Spinal cord (tissue), 10 donors: Measurements from ENCODE around the gene FLT3. TPM values are rescaled to one million over a fixed set of nuclear protein-coding genes. Genes with fewer than 3 reads are reported as not detected.
A peak's percentile ranks its signal among the peaks of the same experiment; 100 is the strongest.

Source experiments
- DNase-seq, 6 donors: peaks; one replicate each; pipeline versions ENCODE4 v3.0.0 to v3.0.0-alpha.2; 2013 to 2015; ENCODE audit warnings: low spot score in 6 of 6, low read depth in 4 of 6
- H3K27ac ChIP-seq: one replicate; pipeline ENCODE4 v1.5.1; 2013; ENCODE audit warnings: low read depth, low read length, control low read depth
- H3K27me3 ChIP-seq: one replicate; pipeline ENCODE4 v1.6.1; 2013; ENCODE audit warnings: low read length; ENCODE audit not compliant: control insufficient read depth, insufficient read depth
- H3K36me3 ChIP-seq: one replicate; pipeline ENCODE4 v1.6.1; 2013; ENCODE audit warnings: low read length; ENCODE audit not compliant: control insufficient read depth, insufficient read depth
- H3K4me1 ChIP-seq: one replicate; pipeline ENCODE4 v1.6.1; 2013; ENCODE audit warnings: low read length; ENCODE audit not compliant: control insufficient read depth, insufficient read depth
- H3K4me3 ChIP-seq: one replicate; pipeline ENCODE4 v1.5.1; 2013; ENCODE audit warnings: low read depth, low read length, control low read depth
- H3K9me3 ChIP-seq: one replicate; pipeline ENCODE4 v1.6.1; 2013; ENCODE audit warnings: low read length; ENCODE audit not compliant: control insufficient read depth, insufficient read depth
- WGBS: methylation state at CpG from one replicate; pipeline ENCODE4 v1.1.5; 2013; ENCODE audit warnings: missing lambda C conversion rate; ENCODE audit not compliant: insufficient coverage; 5-methylcytosine and 5-hydroxymethylcytosine counted together
- polyA plus RNA-seq, 2 donors: library from polyadenylated mRNA; unstranded; fragments of 120-200 nt; gene quantifications; one replicate each; pipeline ENCODE4 v1.2.1, GENCODE V29; 2013; ENCODE audit not compliant: insufficient read length in 2 of 2
- total RNA-seq, 2 donors: library from RNA; depleted of rRNA in 1 of 2; stranded (reverse); fragments of 120-200 nt in 1 of 2; fragments of >200 nt in 1 of 2; gene quantifications; one replicate each; pipeline versions ENCODE4 v1.2.3 to v1.2.4, GENCODE V29; 2013 to 2014
- donor health status: healthy.

FLT3 gene
- total and polyA plus RNA-seq, 4 donors = 1.9 to 7.8 (median 4.6) TPM

- peak in 2 of 6 donors; percentile 59 to 82 for DNase-seq
- Histone ChIP-seq H3K9me3 (no peaks in the 10 kb centered on the region), H3K4me3 (no peak overlapping the region), H3K36me3 (peaks cover 12% of the 10 kb centered on the region), H3K27me3 (no peaks in the 10 kb centered on the region), H3K4me1 (no peaks in the 10 kb centered on the region), H3K27ac (no peak overlapping the region)
- WGBS = 37% methylated on average over 5 of the region's 7 CpGs
Observed at GRCh38 chr13:27997904-27998522, 102.4 kb downstream of the FLT3 start.

- Histone ChIP-seq H3K36me3 (no peaks in the 10 kb centered on the region), H3K4me1 (no peaks in the 10 kb centered on the region), H3K27ac (no peak overlapping the region), H3K4me3 (no peak overlapping the region), H3K27me3 (peaks cover 3% of the 10 kb centered on the region), H3K9me3 (no peaks in the 10 kb centered on the region)
- WGBS = 78% methylated on average over 6 of the region's 6 CpGs
- no peak for DNase-seq
Observed at GRCh38 chr13:27991881-27992280, 108.5 kb downstream of the FLT3 start.

- H3K36me3 ChIP-seq = no peaks in the 10 kb centered on the region
- no peak within 1 kb of the TSS for H3K27ac ChIP-seq
- no peaks in the 10 kb centered on the region for H3K4me1 ChIP-seq
- H3K9me3 ChIP-seq = no peaks in the 10 kb centered on the region
- no peak within 1 kb of the TSS for H3K4me3 ChIP-seq
- 87% methylated on average over 8 of the region's 11 CpGs for WGBS
- no peak for DNase-seq
- peaks cover 19% of the 10 kb centered on the region for H3K27me3 ChIP-seq
Observed at GRCh38 chr13:27988520-27988919, 111.9 kb downstream of the FLT3 start, which contains the start of gene URAD. Gene URAD (minus strand): TSS chr13:27988693. CDS start chr13:27988637, 56 bp downstream.

- Histone ChIP-seq H3K27ac (no peak overlapping the region), H3K27me3 (peaks cover 47% of the 10 kb centered on the region)
Observed at GRCh38 chr13:27985600-27985999, 114.8 kb downstream of the FLT3 start.

GRCh38 chr13:27982361-27982760, 118.0 kb downstream of the FLT3 start:
- Histone ChIP-seq H3K4me1 (peaks cover 5% of the 10 kb centered on the region), H3K27ac (no peak overlapping the region), H3K4me3 (no peak overlapping the region), H3K27me3 (peaks cover 75% of the 10 kb centered on the region), H3K9me3 (no peaks in the 10 kb centered on the region), H3K36me3 (no peaks in the 10 kb centered on the region)
- no peak for DNase-seq
- WGBS = 52% methylated on average over 2 of the region's 2 CpGs

More at GRCh38 chr13:27985600-27985999, 114.8 kb downstream of the FLT3 start:
- no peak overlapping the region for H3K4me3 ChIP-seq
- WGBS = no CpG with 5 or more reads among the region's 1 CpG
- no peak for DNase-seq
- H3K9me3 ChIP-seq = no peaks in the 10 kb centered on the region
- H3K36me3 ChIP-seq = no peaks in the 10 kb centered on the region
- H3K4me1 ChIP-seq = no peaks in the 10 kb centered on the region

- no peaks in the 10 kb centered on the region for H3K9me3 ChIP-seq
- DNase-seq = no peak
- H3K4me1 ChIP-seq = peaks cover 5% of the 10 kb centered on the region
- no peak overlapping the region for H3K27ac ChIP-seq
- peaks cover 82% of the 10 kb centered on the region for H3K27me3 ChIP-seq
- no peaks in the 10 kb centered on the region for H3K36me3 ChIP-seq
- H3K4me3 ChIP-seq = no peak overlapping the region
- 21% methylated on average over 6 of the region's 11 CpGs for WGBS
Observed at GRCh38 chr13:27981006-27981708, 119.2 kb downstream of the FLT3 start.

GRCh38 chr13:27980280-27980998, 119.9 kb downstream of the FLT3 start:
- 1% methylated on average over 50 of the region's 54 CpGs for WGBS
- Histone ChIP-seq H3K4me1 (peaks cover 11% of the 10 kb centered on the region), H3K4me3 (no peak overlapping the region), H3K27ac (no peak overlapping the region), H3K27me3 (peaks cover 83% of the 10 kb centered on the region), H3K36me3 (no peaks in the 10 kb centered on the region), H3K9me3 (no peaks in the 10 kb centered on the region)
- DNase-seq = no peak

GRCh38 chr13:27979765-27980279, 120.6 kb downstream of the FLT3 start:
- 3% methylated on average over 9 of the region's 15 CpGs for WGBS
- Histone ChIP-seq H3K36me3 (no peaks in the 10 kb centered on the region), H3K27me3 (peaks cover 89% of the 10 kb centered on the region), H3K4me1 (peaks cover 11% of the 10 kb centered on the region), H3K4me3 (no peak overlapping the region), H3K9me3 (no peaks in the 10 kb centered on the region), H3K27ac (no peak overlapping the region)
- no peak for DNase-seq

GRCh38 chr13:27979001-27979643, 121.3 kb downstream of the FLT3 start:
- no peak overlapping the region for H3K27ac ChIP-seq
- H3K36me3 ChIP-seq = no peaks in the 10 kb centered on the region
- H3K9me3 ChIP-seq = no peaks in the 10 kb centered on the region
- WGBS = 6% methylated on average over 8 of the region's 15 CpGs
- no peak for DNase-seq
- H3K4me1 ChIP-seq = peaks cover 11% of the 10 kb centered on the region
- peaks cover 96% of the 10 kb centered on the region for H3K27me3 ChIP-seq
- no peak overlapping the region for H3K4me3 ChIP-seq
